Erythroblast (primary cell): ENCODE data around the gene FMO3.

ENCODE experiments used
- GATA1 ChIP-seq: IDR thresholded peaks from 2 replicates; pipeline ENCODE4 v1.6.1; 2011; ENCODE audit warnings: low read depth, mild to moderate bottlenecking, control low read depth, low read length, moderate library complexity
- POLR2A ChIP-seq: IDR thresholded peaks from 2 replicates; pipeline ENCODE4 v1.6.1; 2011; ENCODE audit warnings: mild to moderate bottlenecking, low read length

DNA sequence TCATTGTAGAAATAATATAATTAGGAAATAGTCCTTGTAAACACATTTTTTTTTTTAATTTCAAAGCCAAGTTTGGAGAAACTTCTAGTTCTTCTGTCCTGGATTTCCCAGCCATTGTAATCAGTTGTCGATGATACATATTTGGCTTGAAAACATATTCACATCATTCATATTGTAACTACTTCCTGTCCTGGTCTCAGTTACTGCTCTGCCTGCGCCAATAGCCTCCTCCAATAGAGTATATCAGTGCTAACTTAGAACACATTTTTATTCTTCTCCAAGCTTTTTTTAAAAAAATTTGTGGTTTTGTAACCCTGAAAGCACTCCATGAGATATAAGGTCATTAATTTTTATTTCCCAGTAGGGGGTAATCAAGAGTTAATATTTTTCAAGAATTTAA is 48.3 kb downstream of the FMO3 start:
- TF ChIP-seq POLR2A, result no peak
- no peak for TF ChIP-seq GATA1
